DMS53 treated with DMSO at 0.1 percent for 48 hours (cell line): ENCODE results near the gene NAGA.
A peak's percentile ranks its signal among the peaks of the same experiment; 100 is the strongest.
"Not testable (repeated sequence)": the region's sequence is repeated elsewhere in the genome, so short reads cannot be mapped to it uniquely, and the experiment has no call there.

ENCODE experiments used
- DNase-seq: peaks from one replicate; lab custom pipeline; 2025; ENCODE audit not compliant: unreplicated experiment; lab: John Stamatoyannopoulos, UW

The NAGA gene

GRCh38 chr22:42070517-42071422 lies at the start of gene NAGA:
NAGA (minus strand) TSS chr22:42070812; CDS start chr22:42070297, 515 bp downstream.
- peak; percentile 81 for DNase-seq

GRCh38 chr22:42116848-42117424 lies 46.3 kb upstream of the NAGA start:
- DNase-seq: no peak

- not testable (repeated sequence) for DNase-seq
These were observed 44.8 kb upstream of the NAGA start for GRCh38 chr22:42115420-42115830.

GRCh38 chr22:42114721-42115120 lies 44.1 kb upstream of the NAGA start:
- no peak for DNase-seq

DNA sequence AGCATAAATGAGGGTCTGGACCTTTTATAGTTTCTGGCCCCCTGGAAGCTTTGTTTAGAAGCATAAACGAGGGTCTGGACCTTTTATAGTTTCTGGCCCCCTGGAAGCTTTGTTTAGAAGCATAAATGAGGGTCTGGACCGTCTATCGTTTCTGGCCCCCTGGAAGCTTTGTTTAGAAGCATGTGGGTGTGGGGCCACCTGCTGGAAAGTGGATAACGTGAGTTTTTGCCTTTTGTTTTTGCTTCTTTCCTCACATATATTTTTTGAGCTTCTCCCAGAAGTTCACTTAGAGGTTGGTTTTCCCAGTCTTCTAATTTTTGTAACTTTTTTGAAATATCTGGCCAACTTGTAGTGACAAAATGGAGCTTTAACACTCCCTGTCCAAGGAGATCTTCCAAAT lies 42.2 kb upstream of the NAGA start:
- DNase-seq: not testable (repeated sequence)

DNA sequence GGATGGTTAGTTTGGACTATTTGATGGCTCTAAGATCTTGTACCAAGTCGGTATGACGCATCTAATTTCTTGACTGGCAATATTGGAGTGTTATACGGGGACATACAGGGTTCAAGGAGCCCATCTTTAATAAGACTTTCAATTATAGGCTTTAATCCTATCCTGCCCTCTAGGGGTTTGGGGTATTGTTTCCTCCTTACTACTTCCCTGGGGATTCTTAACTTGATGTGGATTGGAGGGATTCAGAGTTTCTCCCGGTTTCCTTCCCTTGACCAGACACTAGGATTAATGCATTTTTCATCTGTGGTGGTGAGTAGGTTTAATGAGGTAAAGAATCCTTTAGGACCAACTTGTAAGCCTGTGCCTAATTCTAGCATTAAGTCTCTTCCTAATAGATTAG lies 41.2 kb upstream of the NAGA start:
- DNase-seq: no peak

- DNase-seq: no peak
These were observed 38.2 kb upstream of the NAGA start for GRCh38 chr22:42108848-42109247.

DNA sequence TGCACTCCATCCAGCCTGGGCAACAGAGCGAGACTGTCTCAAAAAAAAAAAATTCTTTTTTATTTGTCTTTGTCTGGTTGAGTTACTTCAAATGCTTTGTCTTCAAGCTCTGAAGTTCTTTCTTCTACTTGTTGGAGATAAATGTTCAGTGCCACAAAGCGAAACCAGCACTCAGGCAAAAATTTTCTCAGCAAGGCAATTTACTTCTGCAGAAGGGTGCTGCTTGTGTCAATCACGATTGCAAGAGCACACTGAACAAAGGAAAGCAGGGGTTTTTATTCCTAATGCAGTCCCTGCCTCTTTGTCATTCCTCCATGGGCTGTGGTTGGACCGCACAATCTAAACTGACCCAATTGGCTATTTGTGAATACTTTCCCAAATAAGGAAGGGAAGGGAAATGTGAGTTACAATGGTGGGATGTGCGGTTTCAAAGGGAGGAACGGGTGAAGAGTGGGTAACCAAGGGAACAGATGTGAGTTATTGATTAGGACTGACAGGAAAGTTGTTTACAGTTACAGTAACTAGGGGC lies 33.8 kb upstream of the NAGA start:
- DNase-seq: not testable (repeated sequence)

DNA sequence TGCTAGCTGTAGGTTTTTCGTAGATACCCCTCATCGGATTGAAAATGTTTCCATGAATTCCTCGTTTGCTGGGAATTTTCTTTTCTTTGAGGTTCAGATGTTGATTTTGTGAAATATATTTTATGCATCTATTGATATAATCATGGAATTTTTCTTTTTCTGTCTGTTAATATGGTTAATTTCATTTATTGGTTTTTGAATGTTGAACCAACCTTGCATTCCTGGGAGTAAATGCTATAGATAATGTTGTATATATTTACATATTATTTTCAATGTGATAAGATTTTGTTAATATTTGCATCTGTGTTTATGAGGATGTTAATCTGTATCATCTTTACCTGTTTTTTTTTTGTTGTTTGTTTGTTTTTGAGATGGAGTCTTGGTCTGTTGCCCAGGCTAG lies 30.6 kb upstream of the NAGA start:
- no peak for DNase-seq

- no peak for DNase-seq
These were observed 20.8 kb upstream of the NAGA start for GRCh38 chr22:42091455-42091782.

GRCh38 chr22:42090596-42091454 lies 20.2 kb upstream of the NAGA start, which contains the start of gene NDUFA6:
NDUFA6 (minus strand) TSS chr22:42090772; CDS start chr22:42090744, 28 bp downstream.
- DNase-seq: peak; percentile 96

GRCh38 chr22:42086051-42086450 lies 15.4 kb upstream of the NAGA start:
- no peak for DNase-seq

DNA sequence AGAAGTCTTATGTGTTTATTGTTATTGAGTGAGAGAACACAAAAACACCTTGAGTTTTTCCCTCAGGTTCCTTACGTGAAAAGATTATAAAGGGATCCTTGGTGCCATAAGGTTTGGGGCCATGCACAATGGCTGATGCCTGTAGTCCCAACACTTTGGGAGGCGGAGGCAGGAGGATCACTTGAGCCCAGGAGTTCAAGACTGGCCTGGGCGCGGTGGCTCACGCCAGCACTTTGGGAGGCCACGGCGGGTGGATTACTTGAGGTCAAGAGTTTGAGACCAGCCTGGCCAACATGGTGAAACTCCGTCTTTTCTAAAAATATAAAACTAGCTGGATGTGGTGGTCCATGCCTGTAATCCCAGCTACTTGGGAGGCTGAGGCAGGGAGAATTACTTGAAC lies 14.3 kb upstream of the NAGA start:
- DNase-seq: no peak

DNA sequence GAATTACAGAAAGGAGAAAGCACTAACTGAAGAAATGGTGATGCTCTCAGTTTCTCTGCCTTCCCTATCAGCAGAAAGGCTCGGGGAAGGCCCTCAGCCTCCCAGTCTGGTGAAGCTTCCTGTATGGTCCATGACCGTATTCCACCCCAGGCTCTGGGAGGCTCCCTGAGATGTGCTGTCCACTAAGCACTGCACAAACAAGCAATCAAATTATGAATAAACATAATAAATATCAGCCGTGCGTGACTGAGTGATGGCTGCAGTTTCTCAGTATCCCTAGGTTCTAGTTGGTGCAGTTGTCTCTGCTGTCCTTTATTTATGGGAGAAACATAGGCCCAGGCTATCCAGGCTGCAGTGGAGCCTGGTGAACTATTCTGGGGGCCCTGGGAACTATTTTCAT lies 12.5 kb upstream of the NAGA start:
- no peak for DNase-seq

DNA sequence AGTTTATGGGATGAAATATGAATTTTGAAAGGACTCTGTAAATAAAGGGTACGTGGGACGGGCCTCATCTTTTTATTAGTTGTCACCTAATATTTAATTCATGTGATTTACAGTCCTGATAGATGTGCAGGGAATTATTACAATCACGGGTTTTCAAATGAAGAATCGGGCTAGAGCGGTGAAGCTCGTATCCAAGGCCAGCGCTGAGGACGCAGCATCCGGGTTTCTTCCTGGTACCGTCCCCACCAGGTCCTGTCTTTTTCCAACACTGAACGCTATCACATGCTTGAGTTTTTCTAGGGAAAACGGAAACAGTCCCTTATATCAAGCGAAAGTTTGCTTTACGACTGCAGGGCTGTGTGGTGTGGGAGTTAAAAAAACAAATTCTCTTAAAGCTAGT lies 9.7 kb upstream of the NAGA start:
- no peak for DNase-seq

DNA sequence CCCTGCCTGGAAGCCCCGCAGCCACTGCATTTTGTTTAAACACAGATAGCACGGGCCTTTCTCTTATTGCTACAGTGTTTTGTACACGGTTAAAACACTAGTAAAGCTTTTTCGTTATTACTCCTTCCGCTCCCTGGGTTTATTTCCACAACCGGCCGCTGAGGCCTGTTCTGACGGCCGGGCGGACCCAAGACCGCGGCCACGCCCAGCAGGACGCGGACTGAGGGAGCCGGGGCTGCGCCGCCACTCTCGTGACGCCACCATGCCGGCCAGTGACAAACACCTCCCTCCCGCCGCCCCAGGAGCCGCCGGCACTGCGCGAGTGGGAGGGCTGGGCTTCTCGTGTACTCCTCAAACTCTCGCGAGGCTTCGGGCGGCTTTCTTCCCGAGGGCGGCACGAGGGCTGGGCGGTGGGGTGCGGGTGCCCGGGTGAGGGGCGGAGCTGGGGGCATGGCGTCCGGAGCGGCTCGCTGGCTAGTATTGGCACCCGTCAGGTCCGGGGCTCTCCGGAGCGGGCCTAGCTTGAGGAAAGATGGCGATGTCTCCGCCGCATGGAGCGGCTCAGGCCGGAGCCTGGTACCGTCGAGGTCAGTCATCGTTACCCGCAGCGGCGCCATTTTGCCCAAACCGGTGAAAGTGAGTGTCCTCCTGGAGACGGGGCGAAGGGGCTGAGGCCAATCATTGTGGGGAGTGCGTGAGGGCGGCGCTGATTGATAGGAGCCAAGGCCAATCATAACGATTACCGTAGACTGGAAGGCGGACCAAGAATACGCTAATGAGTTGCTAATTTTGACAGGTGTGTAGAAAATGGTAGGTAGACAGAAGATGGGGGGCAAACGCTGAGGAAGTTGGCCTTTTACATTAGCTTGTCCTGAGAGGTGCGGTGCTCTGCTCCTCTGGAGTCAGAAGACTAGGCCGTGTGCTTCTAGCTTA lies 9.0 kb upstream of the NAGA start, which contains the start of gene SMDT1:
SMDT1 (plus strand) TSS at position 382 of the 933 bp plus-strand sequence; CDS start at position 451, 69 bp downstream.
- peak; percentile 88 for DNase-seq

GRCh38 chr22:42078469-42079318 lies 8.1 kb upstream of the NAGA start:
- no peak for DNase-seq

DNA sequence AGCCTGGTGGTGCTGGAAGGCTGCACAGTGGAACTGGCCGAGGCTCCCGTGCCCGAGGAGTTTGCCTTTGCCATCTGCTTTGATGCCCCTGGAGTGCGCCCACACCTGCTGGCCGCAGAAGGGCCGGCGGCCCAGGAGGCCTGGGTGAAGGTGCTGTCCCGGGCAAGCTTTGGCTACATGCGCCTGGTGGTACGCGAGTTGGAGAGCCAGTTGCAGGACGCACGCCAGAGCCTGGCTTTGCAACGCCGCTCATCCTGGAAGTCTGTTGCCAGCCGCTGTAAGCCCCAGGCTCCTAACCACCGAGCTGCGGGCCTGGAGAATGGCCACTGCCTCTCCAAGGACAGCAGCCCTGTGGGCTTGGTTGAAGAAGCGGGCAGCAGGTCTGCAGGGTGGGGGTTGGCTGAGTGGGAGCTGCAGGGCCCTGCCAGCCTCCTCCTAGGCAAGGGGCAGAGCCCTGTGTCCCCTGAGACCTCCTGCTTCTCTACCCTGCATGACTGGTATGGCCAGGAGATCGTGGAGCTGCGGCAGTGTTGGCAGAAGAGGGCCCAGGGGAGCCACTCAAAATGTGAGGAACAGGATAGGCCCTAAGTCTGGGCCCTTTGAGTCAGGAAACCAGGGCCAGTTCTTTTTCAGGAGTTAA lies 7.0 kb upstream of the NAGA start:
- DNase-seq: no peak
